HG03175 (cell line): Measurements from ENCODE around the gene SLC30A3.
A peak's percentile ranks its signal among the peaks of the same experiment; 100 is the strongest.

Source experiments
- ATAC-seq: cut with Tn5 transposase; IDR thresholded peaks from one replicate; pipeline ENCODE4 v1.9.1; 2021; ENCODE audit warnings: mild to moderate bottlenecking, moderate library complexity; ENCODE audit not compliant: unreplicated experiment

SLC30A3 gene

GRCh38 chr2:27236626-27237025 is 26.2 kb downstream of the SLC30A3 start:
- no peak for ATAC-seq

GRCh38 chr2:27236136-27236535 is 26.7 kb downstream of the SLC30A3 start:
- ATAC-seq = no peak

GRCh38 chr2:27233341-27233740 is 29.5 kb downstream of the SLC30A3 start:
- no peak for ATAC-seq

GRCh38 chr2:27231921-27232320 is 30.9 kb downstream of the SLC30A3 start:
- no peak for ATAC-seq

- no peak for ATAC-seq
These were observed 35.3 kb downstream of the SLC30A3 start for GRCh38 chr2:27227501-27227900.

- ATAC-seq = no peak
These were observed 37.3 kb downstream of the SLC30A3 start for GRCh38 chr2:27225526-27225925.

GRCh38 chr2:27223416-27223815 is 39.4 kb downstream of the SLC30A3 start:
- no peak for ATAC-seq

GRCh38 chr2:27222407-27222806 is 40.4 kb downstream of the SLC30A3 start:
- ATAC-seq = no peak

- no peak for ATAC-seq
These were observed 41.7 kb downstream of the SLC30A3 start for GRCh38 chr2:27221166-27221565.

GRCh38 chr2:27220091-27220490 is 42.8 kb downstream of the SLC30A3 start:
- no peak for ATAC-seq

GRCh38 chr2:27219091-27219490 is 43.8 kb downstream of the SLC30A3 start:
- ATAC-seq = no peak

GRCh38 chr2:27218614-27219013 is 44.2 kb downstream of the SLC30A3 start:
- ATAC-seq = no peak

- peak; percentile 72 for ATAC-seq
These were observed 45.4 kb downstream of the SLC30A3 start, which contains the start of gene CAD for GRCh38 chr2:27217173-27218121. Gene CAD (plus strand): TSS chr2:27217369. CDS start chr2:27217552, 183 bp downstream.

GRCh38 chr2:27216416-27217137 is 46.3 kb downstream of the SLC30A3 start:
- no peak for ATAC-seq

- no peak for ATAC-seq
These were observed 47.9 kb downstream of the SLC30A3 start for GRCh38 chr2:27214941-27215340.

GRCh38 chr2:27212626-27213471 is 50.0 kb downstream of the SLC30A3 start:
- ATAC-seq = peak; percentile 17

GRCh38 chr2:27211943-27212625 is 50.8 kb downstream of the SLC30A3 start, which contains the start of the genes ATRAID and SLC5A6:
Gene ATRAID (plus strand): TSS chr2:27212041. CDS start chr2:27212369, 328 bp downstream.
Gene SLC5A6 (minus strand): TSS chr2:27212268. CDS start chr2:27207650, 4,618 bp downstream.
- ATAC-seq = peak; percentile 85

GRCh38 chr2:27211241-27211942 is 51.5 kb downstream of the SLC30A3 start:
- ATAC-seq = no peak

- ATAC-seq = no peak
These were observed 53.0 kb downstream of the SLC30A3 start for GRCh38 chr2:27209621-27210401.
